Measurements from ENCODE around the gene FPGS.

- TF ChIP-seq, protein P1, sequence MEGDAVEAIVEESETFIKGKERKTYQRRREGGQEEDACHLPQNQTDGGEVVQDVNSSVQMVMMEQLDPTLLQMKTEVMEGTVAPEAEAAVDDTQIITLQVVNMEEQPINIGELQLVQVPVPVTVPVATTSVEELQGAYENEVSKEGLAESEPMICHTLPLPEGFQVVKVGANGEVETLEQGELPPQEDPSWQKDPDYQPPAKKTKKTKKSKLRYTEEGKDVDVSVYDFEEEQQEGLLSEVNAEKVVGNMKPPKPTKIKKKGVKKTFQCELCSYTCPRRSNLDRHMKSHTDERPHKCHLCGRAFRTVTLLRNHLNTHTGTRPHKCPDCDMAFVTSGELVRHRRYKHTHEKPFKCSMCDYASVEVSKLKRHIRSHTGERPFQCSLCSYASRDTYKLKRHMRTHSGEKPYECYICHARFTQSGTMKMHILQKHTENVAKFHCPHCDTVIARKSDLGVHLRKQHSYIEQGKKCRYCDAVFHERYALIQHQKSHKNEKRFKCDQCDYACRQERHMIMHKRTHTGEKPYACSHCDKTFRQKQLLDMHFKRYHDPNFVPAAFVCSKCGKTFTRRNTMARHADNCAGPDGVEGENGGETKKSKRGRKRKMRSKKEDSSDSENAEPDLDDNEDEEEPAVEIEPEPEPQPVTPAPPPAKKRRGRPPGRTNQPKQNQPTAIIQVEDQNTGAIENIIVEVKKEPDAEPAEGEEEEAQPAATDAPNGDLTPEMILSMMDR (IDR thresholded peaks at IDR 0.05; ENCODE audit: borderline replicate concordance, extremely low read depth, low read length, poor library complexity, severe bottlenecking): no peak
- no peak for TF ChIP-seq EZH2 (IDR thresholded peaks at IDR 0.05; ENCODE audit: borderline replicate concordance, low read depth, low read length, severe bottlenecking)
Observed at GRCh38 chr9:127761061-127761460, 41.6 kb upstream of the FPGS start.

Measured in DND-41 (cell line).